ENCODE measurements around the gene MSRB2. TPM values are rescaled to one million over a fixed set of nuclear protein-coding genes. Genes with fewer than 3 reads are reported as not detected.
A peak's percentile ranks its signal among the peaks of the same experiment; 100 is the strongest.

MSRB2 gene

GRCh38 chr10:23158370-23158769, 63.0 kb downstream of the MSRB2 start:
- Histone ChIP-seq H3K36me3 (ENCODE audit: control insufficient read depth in 1 of 2, insufficient read depth in 2 of 2, low read depth in 1 of 2, low read length in 2 of 2) (no peaks in the 10 kb centered on the region), H3K79me1 (replicated peaks; ENCODE audit: low read length, poor library complexity, severe bottlenecking) (no peaks in the 10 kb centered on the region), H3K27ac (ENCODE audit: low read length, poor library complexity, severe bottlenecking) (no peak overlapping the region), H2AK5ac (ENCODE audit: low read length, severe bottlenecking) (no peak overlapping the region), H2AFZ (ENCODE audit: low read depth, low read length) (no peak overlapping the region), H3K4me1 (ENCODE audit: control insufficient read depth, insufficient read depth, low read depth, low read length) (peaks cover 6% of the 10 kb centered on the region), H2BK12ac (ENCODE audit: low read length in 2 of 2) (no peak overlapping the region), H3K9me3 (ENCODE audit: control insufficient read depth, low read length) (no peaks in the 10 kb centered on the region), H3K27me3 (ENCODE audit: control insufficient read depth in 1 of 2, insufficient read depth in 1 of 2, low read length in 2 of 2) (peaks cover 15 to 46% of the 10 kb centered on the region in 2 experiments), H3K14ac (ENCODE audit: low read length in 2 of 2) (no peak overlapping the region), H3K23ac (ENCODE audit: low read length in 2 of 2) (no peak overlapping the region), H4K91ac (ENCODE audit: low read length) (no peak overlapping the region), H2BK5ac (ENCODE audit: low read depth, low read length, poor library complexity, severe bottlenecking) (no peak overlapping the region), H3K4me3 (ENCODE audit: insufficient read depth in 1 of 2, low read depth in 1 of 2, low read length in 2 of 2) (no peak overlapping the region), H3K18ac (ENCODE audit: low read depth in 1 of 2, low read length in 2 of 2) (no peak overlapping the region), H3K4ac (ENCODE audit: low read depth in 1 of 2, low read length in 2 of 2) (no peak overlapping the region), H3K9ac (ENCODE audit: low read length) (no peak overlapping the region), H2BK120ac (ENCODE audit: low read depth, low read length) (no peak overlapping the region), H4K8ac (ENCODE audit: low read length) (no peak overlapping the region), H3K4me2 (ENCODE audit: low read length, poor library complexity, severe bottlenecking) (no peak overlapping the region), H2BK15ac (ENCODE audit: low read depth, poor library complexity, severe bottlenecking) (no peak overlapping the region)
- 0% methylated on average over 3 of the region's 5 CpGs for WGBS
- peak; percentile 65 for DNase-seq

GRCh38 chr10:23171232-23171876, 76.0 kb downstream of the MSRB2 start:
- Histone ChIP-seq H2BK15ac (ENCODE audit: low read depth, poor library complexity, severe bottlenecking) (no peak overlapping the region), H3K9ac (ENCODE audit: low read length) (no peak overlapping the region), H4K91ac (ENCODE audit: low read length) (no peak overlapping the region), H2AK5ac (ENCODE audit: low read length, severe bottlenecking) (no peak overlapping the region), H3K4me3 (ENCODE audit: insufficient read depth in 1 of 2, low read depth in 1 of 2, low read length in 2 of 2) (no peak overlapping the region), H3K27ac (ENCODE audit: low read length, poor library complexity, severe bottlenecking) (no peak overlapping the region), H3K9me3 (ENCODE audit: control insufficient read depth, low read length) (no peaks in the 10 kb centered on the region), H2BK5ac (ENCODE audit: low read depth, low read length, poor library complexity, severe bottlenecking) (no peak overlapping the region), H3K23ac (ENCODE audit: low read length in 2 of 2) (no peak overlapping the region), H2AFZ (ENCODE audit: low read depth, low read length) (no peak overlapping the region), H3K27me3 (ENCODE audit: control insufficient read depth in 1 of 2, insufficient read depth in 1 of 2, low read length in 2 of 2) (peaks cover 59 to 70% of the 10 kb centered on the region in 2 experiments), H3K4me1 (ENCODE audit: control insufficient read depth, insufficient read depth, low read depth, low read length) (peaks cover 10% of the 10 kb centered on the region), H3K14ac (ENCODE audit: low read length in 2 of 2) (no peak overlapping the region), H3K79me1 (replicated peaks; ENCODE audit: low read length, poor library complexity, severe bottlenecking) (no peaks in the 10 kb centered on the region), H2BK12ac (ENCODE audit: low read length in 2 of 2) (no peak overlapping the region), H3K4ac (ENCODE audit: low read depth in 1 of 2, low read length in 2 of 2) (no peak overlapping the region), H3K36me3 (ENCODE audit: control insufficient read depth in 1 of 2, insufficient read depth in 2 of 2, low read depth in 1 of 2, low read length in 2 of 2) (no peaks in the 10 kb centered on the region), H4K8ac (ENCODE audit: low read length) (no peak overlapping the region), H3K4me2 (ENCODE audit: low read length, poor library complexity, severe bottlenecking) (no peak overlapping the region), H2BK120ac (ENCODE audit: low read depth, low read length) (no peak overlapping the region), H3K18ac (ENCODE audit: low read depth in 1 of 2, low read length in 2 of 2) (no peak overlapping the region)
- peak; percentile 30 for DNase-seq
- 17% methylated on average over 24 of the region's 26 CpGs for WGBS

Small RNA genes lying within 50 kb of the gene (small RNA-seq; reads per million reads assigned to genes)
- not detected for gene RF00561 (ENCODE audit: low read depth)
